ENCODE results near the gene RBM38.

The RBM38 gene

DNA sequence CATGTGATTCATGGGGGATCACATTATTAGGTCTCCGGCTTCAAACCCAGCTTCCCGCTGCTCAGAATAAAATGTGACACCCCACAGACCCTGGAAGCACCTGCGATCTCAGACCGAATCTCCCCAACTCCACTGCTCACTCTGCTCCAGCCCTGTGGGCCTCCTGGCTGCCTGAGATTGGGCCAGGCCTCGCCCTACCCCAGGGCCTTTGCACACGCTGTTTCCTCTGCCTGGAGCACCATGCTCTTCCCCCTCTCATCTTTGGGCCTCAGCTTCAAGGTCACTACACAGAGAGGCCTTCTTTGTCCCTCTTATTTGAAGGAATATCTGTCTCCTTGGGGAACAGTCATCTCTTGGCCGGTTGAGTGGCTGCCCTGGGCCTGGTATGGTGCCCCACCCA, 48.8 kb downstream of the RBM38 start:
- no peak for DNase-seq

DNA sequence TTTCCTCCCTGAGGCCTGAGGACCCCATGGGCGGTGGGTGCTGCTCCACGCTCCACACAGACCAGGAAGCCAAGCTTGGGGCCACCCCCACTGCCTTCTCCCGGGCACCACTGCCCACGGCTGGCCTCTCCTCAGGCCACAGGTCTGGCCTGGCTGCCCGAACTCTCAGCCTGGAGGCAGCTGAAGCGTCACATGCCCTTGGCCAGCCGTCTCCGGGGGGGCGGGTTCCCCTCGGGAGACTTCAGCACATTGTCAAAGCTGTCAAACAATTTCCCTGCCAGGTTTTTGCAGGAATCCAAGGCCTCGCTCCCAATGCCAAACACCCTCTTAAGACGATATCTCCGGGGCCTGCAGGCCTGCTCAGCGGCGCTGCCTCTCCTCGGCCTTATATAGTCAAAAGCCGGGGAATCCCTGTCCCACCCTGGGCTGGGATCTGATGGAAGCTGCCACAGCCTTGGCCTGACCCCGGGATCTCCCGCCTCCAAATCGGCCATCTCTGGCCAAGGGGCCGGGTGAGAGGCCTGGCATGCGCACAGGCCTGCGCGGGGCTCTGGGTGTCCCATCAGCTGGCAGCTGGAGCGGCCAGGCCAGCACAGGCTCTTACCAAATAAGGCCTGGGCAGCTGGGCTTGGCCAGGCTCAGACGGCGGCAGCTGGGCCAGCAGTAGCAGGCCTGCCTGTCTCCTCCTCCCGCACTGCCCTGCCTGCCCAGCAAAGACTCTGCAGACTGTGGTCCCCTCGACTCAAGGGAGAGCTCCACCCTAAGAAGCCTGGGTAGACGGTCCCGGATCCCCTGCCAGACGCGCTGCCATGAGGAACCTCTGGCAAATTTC, 49.7 kb downstream of the RBM38 start:
- no peak for DNase-seq

DNA sequence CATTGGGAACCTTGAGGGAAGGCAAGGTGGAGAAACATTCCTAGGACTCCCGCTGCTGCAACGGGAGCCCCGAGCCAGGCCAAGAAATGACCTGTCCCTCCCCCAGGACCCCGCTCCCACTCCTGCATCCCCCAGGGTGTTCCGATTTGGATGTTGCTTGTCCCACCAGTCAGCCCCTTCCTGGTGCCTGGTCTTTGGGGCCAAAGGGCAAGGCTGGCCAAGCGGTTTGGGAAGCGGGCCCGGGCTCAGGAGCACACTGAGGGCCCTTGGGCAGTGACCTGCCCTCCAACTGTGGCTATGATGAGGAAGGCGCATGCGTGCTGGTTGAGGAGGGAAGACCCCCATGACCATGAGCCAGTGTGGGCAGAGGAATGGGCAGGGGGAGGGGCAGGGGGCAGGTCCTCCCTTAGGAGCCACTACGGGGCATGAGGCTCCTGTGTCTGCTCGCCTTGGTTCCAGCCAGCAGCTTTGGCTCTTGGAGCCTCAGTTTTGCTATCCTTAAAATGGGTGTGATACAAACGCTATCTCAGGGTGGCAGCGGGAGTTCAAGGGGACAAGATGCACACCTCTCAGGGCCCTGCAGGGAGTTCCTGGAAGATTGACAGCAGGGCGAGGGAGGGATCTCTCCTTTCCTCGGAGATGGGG, 50.4 kb downstream of the RBM38 start:
- DNase-seq: no peak

DNA sequence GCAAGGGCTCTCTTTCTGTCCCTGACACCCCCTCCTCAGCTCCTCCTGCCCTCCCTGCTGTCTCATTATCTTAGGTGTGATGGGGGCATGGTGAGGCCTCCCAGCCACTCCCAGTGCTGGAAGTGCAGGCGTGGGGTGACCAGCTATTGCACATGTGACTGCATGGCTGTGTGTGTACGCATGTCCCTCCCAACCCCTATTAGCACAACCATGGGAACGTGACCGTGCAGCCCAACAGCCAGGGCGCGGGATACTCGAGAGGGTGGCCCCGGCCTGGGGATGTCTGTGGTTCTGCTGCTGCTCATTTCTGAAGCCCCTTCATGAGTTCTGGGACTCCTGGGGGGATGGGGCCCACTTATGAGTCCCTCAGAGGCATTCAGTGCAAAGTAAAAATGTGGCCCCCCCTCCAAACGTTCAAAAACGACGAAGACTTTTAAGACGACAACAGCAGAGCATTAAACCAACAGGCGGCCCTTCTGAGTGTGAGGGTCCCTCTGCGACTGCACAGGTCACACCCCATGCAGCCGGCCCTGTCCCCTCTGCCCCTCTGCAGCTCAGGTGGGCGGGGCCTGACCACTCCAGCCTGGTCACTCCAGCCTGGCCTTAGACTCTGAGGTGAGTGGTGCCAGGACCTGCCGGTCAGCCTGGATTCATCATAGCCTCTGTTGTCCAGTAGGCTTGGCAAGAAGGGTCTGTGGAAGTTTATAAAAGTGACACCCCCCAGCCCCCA, 51.1 kb downstream of the RBM38 start:
- no peak for DNase-seq

DNA sequence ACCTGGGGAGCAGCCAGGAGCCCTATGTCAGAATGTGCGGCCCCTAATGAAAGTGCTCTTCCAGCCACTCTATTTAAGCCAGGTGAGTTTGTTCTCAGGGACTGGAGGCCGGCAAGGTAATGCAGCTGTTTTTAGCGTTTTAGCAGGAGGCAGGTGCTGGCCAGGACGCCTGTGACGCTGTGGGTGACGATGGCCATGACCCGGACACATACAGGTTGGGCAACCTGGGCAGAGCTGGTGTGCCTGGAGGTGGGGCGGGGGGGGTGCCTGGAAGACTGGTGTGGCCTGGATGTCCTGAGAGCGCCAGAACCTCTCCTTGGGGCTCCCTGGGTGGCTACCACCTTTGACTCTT, 51.7 kb downstream of the RBM38 start:
- no peak for DNase-seq

DNA sequence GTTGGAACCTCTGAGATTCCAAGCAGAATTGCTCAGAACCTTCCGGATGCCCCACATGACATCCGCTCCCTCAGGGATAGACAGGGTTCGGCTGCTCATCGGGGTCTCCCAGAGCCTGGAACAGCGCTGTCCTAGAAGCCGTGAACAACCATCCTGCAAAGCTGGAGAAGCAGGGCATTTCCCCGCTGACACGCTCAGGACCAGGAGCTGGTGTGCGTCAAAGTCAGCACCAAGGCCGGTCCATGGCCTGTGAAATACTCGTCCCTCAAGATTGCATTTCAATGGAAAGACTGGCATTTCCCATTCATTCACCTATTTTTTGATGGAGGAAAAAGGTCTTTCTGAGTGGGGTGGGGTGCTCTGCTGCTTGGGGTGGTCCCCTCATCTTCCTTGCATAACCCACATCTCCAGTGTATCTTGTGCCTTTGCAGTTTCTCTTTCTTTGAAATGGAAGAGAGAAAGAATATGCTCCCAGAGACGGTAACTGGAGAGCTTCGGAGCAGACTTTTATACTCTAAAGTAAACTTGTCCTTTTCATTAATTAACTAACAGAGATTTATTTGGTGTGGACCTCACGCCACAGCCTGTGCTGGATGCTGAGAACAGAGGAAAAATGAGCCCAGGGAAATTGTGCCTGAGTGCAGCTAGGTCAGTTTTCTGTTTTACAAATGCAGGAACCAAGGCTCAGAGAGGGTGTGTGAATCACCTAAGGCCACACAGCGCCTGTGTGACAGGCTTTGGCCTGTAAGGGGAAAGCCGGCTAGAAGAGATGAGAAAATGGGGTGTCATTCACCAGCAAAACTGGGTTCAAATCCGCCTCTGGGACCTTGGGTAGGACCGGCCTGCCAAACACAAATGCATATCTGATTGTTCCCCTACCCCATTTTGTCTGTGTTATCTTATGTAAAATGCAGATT, 52.4 kb downstream of the RBM38 start:
- no peak for DNase-seq

DNA sequence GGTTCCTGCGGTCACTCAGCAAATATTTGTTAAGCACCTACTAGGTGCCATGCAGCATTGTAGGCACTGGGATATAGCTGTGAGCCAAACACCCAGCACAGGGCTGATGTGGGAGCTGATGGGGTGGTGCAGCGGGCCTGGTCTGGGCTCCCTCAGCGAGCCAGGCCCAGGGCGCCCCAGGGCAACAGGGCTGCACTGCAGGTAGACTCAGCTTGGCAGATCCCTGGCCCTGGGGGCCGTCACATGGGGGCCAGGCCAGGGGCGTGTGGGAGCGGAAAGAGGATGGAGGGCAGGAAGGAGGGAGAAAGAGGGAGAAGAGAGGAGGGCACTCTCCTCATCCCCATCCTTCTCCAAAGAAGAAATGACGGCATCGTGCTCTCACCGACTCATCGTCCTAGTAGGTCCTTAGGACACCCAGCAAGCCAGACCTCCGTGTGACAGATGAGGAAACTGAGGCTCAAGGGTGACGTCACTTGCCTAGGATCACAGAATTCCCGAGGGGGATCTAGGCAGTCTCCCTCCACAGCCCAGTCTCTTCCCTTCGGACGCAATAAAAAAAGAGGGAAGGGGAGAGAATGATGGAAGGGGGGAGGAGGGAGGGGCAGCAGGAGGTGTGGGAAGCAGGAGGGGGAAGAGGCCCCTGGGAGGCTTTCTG, 53.3 kb downstream of the RBM38 start:
- DNase-seq: no peak

DNA sequence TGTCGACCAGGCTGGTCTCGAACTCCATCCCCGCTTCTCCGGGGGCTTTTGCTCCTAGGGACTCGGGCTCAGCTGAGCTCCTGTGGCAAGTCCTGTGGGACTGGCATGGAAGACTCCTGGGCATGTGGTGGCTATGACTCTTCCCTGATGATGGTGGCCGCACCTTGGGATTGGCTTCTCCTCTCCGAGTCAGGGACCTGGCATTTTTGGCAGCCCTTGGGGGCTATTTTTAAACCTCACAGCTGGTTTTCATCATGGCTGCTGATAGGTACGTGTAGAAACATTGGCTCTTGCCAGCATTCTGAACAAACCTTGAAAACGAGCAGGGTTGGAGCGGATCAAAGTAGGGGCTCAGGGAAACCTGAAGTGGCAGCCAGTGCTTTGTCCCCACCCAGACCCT, 54.1 kb downstream of the RBM38 start:
- DNase-seq: no peak

DNA sequence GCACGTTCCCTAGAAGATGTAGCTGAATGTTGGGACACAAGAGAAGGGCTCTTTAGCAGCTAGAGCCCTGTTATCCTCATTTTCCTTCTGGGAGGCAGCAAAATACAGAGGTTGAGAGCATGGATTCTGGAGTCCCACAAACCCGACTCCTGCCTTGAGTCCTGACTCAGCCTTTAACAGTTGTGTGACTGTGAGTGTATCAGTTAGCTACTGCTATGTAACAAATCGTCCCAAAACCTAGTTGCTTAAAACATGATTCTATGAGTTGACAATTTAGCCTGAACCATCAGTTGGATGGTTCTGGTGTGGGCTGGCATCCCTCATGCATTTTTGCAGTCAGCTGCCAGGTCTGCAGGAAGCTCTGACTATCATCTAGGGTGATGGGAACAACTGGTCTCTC, 54.6 kb downstream of the RBM38 start:
- DNase-seq: no peak

DNA sequence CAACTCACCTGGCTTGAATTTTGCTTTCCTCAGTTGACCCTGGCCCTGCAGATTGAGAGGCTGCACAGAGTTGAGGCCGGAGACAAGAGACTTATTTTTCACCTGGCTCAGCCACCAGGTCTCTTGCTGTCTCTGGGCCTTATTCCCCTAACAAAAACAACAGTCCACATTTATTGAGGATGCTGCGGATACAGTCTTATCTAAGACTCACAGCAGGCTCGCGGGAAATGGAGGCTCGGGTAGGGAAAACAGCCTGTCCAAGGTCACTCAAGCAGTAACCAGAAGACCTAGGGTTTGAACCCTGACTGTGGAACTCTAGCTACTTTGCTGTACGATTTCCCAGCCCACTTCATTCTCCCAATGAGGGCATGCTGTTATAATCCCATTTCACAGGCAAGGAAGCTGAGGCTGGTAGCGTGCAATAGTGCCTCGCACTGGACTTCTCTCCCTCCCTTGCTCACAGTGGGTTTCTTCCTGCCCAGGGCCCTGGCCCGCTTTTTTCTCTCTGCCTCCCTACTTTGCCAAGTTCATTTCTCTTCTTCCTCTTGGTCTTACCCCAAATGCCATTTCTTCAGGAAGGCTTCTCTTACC, 57.7 kb downstream of the RBM38 start:
- no peak for DNase-seq

DNA sequence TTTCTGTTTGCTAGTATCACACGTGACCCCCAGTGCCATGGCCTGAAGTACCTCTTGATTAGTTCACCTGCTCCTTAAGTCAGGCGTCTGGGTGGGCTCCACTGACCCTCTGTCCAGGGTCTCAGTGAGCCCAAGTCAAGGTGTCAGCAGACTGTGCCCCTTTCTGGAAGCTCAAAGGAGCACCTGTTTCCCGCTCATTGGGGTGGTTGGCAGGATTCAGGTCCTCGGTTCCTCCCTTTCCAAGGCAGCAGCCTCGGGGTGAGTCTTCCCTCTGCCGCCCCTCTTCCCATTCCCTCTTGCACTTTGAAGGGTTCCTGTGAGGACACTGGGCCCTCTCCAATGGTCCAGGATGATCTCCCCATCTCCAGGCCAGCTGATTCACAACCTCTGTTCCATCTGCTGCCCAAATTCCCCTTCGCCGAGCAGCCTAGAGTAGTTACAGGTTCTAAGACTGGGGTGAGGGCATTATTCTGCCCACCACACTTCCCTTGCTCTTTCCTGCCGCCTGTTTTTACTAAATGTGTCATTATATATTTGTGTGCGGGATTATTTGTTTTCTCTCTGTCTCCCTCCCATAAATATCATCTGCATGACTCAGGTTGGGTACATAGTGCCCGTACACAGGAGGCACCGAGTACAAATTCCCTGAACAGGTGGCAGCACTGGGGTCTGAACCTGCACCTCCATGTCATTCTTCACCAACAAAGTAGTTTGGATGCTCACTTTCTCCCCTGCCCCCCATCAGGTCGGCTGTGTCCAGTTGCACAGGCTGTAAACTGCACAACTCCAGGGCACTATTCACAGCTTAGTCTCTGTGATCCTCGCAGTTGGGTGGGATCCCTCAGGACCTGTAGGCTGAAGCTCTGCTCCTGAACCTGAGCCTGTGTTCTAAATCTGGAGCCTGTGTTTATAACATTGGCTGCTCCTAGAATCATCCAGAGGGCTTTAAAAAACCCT, 58.5 kb downstream of the RBM38 start:
- no peak for DNase-seq

DNA sequence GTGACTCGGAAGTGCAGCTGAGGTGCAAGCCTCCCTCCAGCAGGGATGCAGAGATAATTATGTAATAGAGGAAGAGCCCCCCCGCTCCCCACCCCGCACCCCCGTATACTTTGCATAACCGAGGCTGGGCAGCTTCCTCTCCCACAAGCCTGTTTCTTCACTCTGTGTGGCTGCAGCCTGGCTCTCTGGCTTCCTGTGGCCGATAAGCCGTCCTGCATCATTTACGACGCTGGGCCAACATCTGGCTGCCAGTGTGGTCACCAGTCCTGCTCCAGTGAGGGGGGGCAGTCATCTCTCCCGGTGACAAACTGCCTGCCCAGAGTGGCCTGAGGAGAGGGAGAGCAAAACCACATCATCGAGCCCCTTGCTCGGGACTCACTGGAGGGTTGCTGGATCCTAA, 59.2 kb downstream of the RBM38 start:
- peak; percentile 87 for DNase-seq

DNA sequence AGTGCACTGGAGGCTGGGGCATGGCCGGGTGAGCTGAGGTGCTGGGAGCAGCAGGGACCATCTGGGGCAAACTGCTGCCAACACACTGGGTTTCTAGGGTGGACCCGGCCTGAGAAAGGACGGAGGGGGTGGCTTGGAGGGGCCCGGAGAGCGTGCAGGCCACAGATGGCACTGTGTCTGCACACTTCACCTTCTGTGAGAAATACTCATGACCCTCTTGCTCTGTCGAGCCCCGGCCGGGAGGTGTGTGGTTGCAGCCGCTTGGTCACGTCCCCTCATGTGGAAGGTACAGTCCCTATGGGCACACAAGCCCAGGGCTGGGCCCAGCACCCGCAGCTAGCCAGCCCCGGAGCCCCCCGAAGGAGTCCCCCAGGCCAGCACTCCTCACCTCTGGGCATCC, 59.7 kb downstream of the RBM38 start:
- no peak for DNase-seq

DNA sequence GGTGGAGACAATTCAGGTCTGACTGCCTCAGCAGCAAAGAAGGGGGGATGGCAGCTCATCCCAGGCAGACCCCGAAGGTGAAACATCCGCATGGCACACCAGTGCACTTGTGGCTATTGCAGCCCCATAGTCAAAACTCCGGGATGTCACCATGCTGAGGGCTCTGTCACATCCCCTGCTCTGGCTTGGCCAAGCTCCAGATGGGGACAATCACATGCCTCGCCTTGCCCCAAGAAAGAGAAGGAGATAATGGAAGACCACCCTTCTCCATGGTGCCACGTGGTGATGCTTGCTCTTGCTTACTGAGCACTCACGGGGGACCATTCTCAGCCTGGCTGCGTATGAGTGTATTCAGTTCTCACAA, 60.2 kb downstream of the RBM38 start:
- no peak for DNase-seq

DNA sequence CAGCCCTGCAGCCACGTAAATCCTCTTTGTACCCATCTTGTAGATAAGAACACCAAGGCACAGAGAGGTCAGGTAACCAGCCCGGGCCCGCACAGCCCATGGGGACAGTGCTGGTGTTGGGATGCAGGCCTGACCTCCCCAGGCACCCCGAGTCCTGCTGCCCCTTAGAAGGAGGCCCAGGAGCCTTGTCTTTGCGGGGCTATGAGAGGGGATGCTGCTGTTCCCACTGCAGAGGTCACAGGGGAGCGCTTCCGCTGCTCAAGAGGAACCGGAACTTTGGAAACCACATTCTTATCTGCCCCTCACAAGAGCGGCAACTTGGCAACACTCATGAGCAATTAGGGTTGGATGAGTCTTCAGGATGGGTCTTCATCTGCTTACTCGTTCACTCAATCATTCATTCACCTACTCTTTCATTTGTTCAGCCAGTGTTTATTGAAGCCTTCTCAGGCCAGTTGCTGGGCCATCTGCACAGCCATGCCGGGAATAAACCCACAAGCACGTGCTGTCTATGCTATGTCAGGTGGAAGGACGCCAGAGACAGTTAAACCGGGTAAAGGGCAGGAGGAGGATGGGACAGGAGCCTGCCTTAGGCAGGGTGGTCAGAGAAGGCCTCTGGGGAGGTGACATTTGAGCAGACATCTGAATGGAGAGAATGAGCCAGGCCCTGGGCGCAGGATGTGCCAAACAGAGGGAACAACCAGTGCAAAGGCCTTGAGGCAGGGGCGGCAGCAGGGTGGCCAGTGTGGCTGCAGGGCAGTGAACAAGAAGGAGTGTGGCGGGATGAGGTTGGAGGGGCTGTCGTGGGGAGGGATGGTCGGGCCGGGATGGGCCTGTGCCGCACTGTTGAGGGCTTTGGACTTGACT, 60.8 kb downstream of the RBM38 start:
- peak; percentile 82 for DNase-seq

DNA sequence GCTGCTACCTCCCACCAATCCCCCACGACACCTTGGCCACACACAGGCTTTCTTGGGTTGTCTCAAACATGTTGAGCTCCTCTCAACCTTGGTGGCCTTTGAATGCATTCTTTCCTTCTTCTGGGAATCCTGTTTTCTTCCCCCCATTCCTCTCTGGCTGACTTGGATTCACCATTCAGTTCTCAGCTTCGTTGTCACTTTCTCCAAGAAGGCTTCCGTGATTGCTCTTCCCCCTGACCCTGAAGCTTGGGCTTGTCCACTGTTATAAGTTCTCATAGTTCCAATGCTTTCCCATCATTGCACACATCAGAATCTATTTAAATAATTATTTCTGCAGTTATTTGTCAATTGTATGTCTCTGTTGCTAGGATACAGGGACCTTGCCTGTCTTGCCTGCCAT, 64.2 kb downstream of the RBM38 start:
- DNase-seq: no peak

DNA sequence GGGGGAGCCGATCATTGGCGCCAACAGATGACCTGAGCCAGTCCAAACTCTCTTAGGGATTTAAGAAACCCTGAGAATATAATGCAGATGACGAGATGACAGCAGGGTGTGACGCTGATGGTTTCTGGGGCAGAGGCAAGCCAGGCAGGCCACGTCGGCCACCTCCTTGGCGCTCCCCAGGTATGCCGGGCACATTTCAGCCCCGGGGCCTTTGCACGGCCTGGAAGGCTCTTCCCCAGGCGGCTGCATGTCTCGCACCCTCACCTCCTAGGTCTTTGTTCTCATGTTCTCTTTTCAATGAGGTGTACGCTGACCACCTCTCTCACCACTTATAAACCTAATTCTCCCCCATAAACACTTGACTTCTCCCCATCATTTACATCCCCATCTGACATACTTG, 64.9 kb downstream of the RBM38 start:
- DNase-seq: no peak

DNA sequence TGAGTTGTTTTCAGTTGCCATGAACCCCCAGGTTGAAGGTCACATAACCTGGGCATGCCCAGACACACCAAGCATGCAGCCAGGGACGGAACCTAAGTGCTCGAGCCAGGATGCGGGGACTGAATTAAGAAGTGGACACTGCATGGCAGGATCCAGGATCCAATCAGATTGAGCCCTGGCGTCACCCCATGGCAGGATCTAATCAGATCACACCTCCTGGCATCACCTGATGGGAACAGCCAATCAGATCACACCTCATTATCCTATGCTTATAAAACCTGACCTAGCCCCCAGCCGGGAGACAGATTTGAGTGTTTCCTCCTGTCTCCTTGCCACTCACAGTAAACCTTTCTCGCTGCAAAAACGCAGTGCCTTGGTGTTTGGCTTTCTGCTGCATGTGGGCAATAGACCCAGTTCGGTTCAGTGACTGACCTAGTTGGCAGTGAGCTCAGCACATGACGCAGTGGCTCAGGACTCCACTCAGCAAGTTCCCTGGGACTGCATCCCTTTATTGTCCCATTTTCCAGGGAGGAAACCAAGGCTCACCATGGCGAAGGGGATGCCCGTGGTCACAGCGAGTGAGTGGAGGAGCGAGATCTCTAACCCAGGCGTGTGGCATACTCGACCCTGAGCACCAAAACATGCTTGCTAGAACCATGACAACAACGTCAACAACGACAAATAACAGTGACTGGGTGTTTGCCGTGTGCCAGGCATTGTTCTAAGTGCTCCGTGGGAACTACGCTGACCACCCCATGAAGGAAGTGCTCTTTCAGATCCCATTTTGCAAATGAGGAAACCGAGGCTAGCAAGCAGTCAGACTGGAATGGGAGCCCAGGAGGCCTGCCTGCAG, 66.3 kb downstream of the RBM38 start:
- DNase-seq: no peak

All from KG1 (cell line).